Right lobe of liver (tissue), 6 donors: ENCODE measurements around the gene LGALS9B. TPM values are rescaled to one million over a fixed set of nuclear protein-coding genes. Genes with fewer than 3 reads are reported as not detected.
"Not testable (repeated sequence)": the region's sequence is repeated elsewhere in the genome, so short reads cannot be mapped to it uniquely, and the experiment has no call there.

ENCODE experiments used
- ATAC-seq, 4 donors: fragments of 200-7000 bp; cut with Tn5 transposase; one replicate each; pipeline ENCODE4 v1.9.1; 2020; ENCODE audit warnings: mild to moderate bottlenecking in 4 of 4, moderate library complexity in 4 of 4
- DNase-seq, 3 donors: peaks; one replicate each; pipeline ENCODE4 v3.0.0-alpha.2; 2020
- H3K27ac ChIP-seq, 3 donors: fragments of 200-600 bp; one replicate each; pipeline ENCODE4 v1.8.0; 2022
- H3K27me3 ChIP-seq, 2 donors: fragments of 200-600 bp; one replicate each; pipeline ENCODE4 v1.8.0; 2022
- H3K36me3 ChIP-seq, 4 donors: fragments of 200-600 bp; sonication (generic) in 1 of 4; one replicate each; pipeline versions ENCODE4 v1.5.1 to v1.8.0; 2017 to 2022; ENCODE audit warnings: control low read depth in 1 of 4
- H3K4me1 ChIP-seq, 4 donors: fragments of 200-600 bp; sonication (generic) in 1 of 4; one replicate each; pipeline versions ENCODE4 v1.5.1 to v1.8.0; 2017 to 2022; ENCODE audit warnings: control low read depth in 1 of 4
- H3K4me3 ChIP-seq, 3 donors: fragments of 200-600 bp; one replicate each; pipeline ENCODE4 v1.8.0; 2022
- H3K9me3 ChIP-seq, 4 donors: fragments of 200-600 bp; sonication (generic) in 1 of 4; one replicate each; pipeline versions ENCODE4 v1.5.1 to v1.8.0; 2017 to 2022; ENCODE audit warnings: control low read depth in 1 of 4
- WGBS: methylation state at CpG from one replicate; pipeline ENCODE4 v1.1.6; 2018; ENCODE audit warnings: low coverage, low lambda C conversion rate; ENCODE audit not compliant: insufficient coverage; ENCODE audit errors: missing lambda C conversion rate; 5-methylcytosine and 5-hydroxymethylcytosine counted together
- intact Hi-C, 2 donors: fragments of 100-400 bp; cut with DNase I; formaldehyde crosslinking; loops; one replicate each; pipeline versions ENCODE4 v1.11.2 to v1.14.1; 2022
- small RNA-seq, 2 experiments: library from RNA; depleted of rRNA; stranded (forward); fragments of <200 nt; gene quantifications; one replicate each; pipeline ENCODE3, GENCODE V24; 2016
- total RNA-seq, 6 experiments: library from RNA; depleted of rRNA in 2 of 6; stranded (reverse); fragments of >200 nt in 2 of 6; fragmentation: NEBNext Ultra II Directional in 3 of 6; extraction: Animal tissue kit (Norgen Biotek cat#: 25700) in 3 of 6; gene quantifications; one replicate each; pipeline versions ENCODE4 v1.1.0 to v1.2.4, GENCODE V29; 2016 to 2023
- donor health status: DM: no; HTN: yes; CAD: no.
- donor health status: DM: no; HTN: no; CAD: no.
- donor health status: DM: no; HTN: no; CAD: no.
- donor health status: DM: no; HTN: yes; CAD: no.
- donor health status: DM: no; HTN: yes; CAD: no.

The LGALS9B gene
- total RNA-seq, 6 experiments from 2014 or later: 0.42 TPM; not detected in 5

GRCh38 chr17:20401306-20402022, 65.9 kb downstream of the LGALS9B start:
- DNase-seq: not testable (repeated sequence)
- peak; percentile 62 to 80 (median 77) for ATAC-seq

DNA sequence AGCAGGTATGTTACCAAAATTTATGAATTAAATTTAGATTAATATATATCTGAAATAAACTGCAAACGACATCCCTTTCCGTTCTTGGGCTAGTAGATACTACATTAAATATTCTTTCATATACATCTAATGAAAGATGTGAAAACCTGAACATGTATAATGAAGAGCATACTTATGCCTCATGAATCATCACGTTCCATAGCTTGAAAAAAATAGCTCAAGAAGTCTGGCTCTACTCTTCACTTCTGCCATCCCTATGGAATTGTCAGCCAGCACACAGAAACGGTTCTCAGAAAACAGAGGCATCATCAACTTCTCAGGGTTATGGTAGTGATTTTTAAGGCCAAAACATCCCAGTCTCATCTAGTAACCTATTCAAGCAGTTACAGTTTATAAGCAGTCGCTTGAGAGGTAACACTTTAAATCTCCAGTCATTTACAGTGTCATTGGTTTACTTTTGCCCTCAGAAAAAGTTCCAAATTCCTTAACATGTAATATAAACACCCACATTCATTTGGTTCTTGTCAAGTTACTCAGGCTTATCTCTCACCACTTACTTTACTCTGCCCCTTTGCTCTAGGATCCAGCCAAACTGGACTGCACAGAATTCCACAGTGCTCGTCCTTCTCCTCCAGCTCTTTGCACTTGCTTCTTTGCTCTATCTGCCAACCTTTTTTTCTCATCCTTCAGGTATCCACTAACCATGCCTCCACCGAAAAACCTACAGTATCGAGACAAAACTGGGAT, 66.6 kb downstream of the LGALS9B start:
- not testable (repeated sequence) for ATAC-seq, H3K27me3 ChIP-seq
- WGBS: 70% methylated on average over 3 of the region's 8 CpGs

More at GRCh38 chr17:20401306-20402022, 65.9 kb downstream of the LGALS9B start:
- 83% methylated on average over 1 of the region's 5 CpGs for WGBS
- H3K27ac ChIP-seq, H3K4me3 ChIP-seq, H3K36me3 ChIP-seq, H3K9me3 ChIP-seq, H3K27me3 ChIP-seq, intact Hi-C loops, H3K4me1 ChIP-seq: not testable (repeated sequence)

More for the DNA sequence above, 66.6 kb downstream of the LGALS9B start:
- H3K9me3 ChIP-seq, H3K27ac ChIP-seq, DNase-seq, H3K4me3 ChIP-seq, H3K36me3 ChIP-seq, H3K4me1 ChIP-seq, intact Hi-C loops: not testable (repeated sequence)

Small RNA genes lying within 50 kb of the gene (small RNA-seq; reads per million reads assigned to genes)
- 0 reads per million in 2 experiments for gene YWHAEP3

Other genes with a start within 250 kb of the LGALS9B start
- gene CDRT15L2, start 112.2 kb upstream of the LGALS9B start, total RNA-seq: not detected